ENCODE measurements around the gene TMEM255B.
A peak's percentile ranks its signal among the peaks of the same experiment; 100 is the strongest.
"Not testable (repeated sequence)": the region's sequence is repeated elsewhere in the genome, so short reads cannot be mapped to it uniquely, and the experiment has no call there.

The TMEM255B gene

GRCh38 chr13:113726106-113726821, 32.8 kb upstream of the TMEM255B start:
- not testable (repeated sequence) for H3K36me3 ChIP-seq (ENCODE audit: control insufficient read depth in 1 of 2, insufficient read depth in 2 of 2, low read depth in 1 of 2, low read length in 2 of 2); H3K4ac ChIP-seq (ENCODE audit: low read depth in 1 of 2, low read length in 2 of 2); H2AK5ac ChIP-seq (ENCODE audit: low read length, severe bottlenecking); H4K91ac ChIP-seq (ENCODE audit: low read length); H3K27ac ChIP-seq (ENCODE audit: low read length, poor library complexity, severe bottlenecking); H2BK15ac ChIP-seq (ENCODE audit: low read depth, poor library complexity, severe bottlenecking); H3K4me2 ChIP-seq (ENCODE audit: low read length, poor library complexity, severe bottlenecking); H3K79me1 ChIP-seq (replicated peaks; ENCODE audit: low read length, poor library complexity, severe bottlenecking); DNase-seq; H3K18ac ChIP-seq (ENCODE audit: low read depth in 1 of 2, low read length in 2 of 2); H2BK5ac ChIP-seq (ENCODE audit: low read depth, low read length, poor library complexity, severe bottlenecking); H2AFZ ChIP-seq (ENCODE audit: low read depth, low read length); H2BK120ac ChIP-seq (ENCODE audit: low read depth, low read length); H3K9me3 ChIP-seq (ENCODE audit: control insufficient read depth, low read length); H3K9ac ChIP-seq (ENCODE audit: low read length); H3K23ac ChIP-seq (ENCODE audit: low read length in 2 of 2); H4K8ac ChIP-seq (ENCODE audit: low read length); H3K14ac ChIP-seq (ENCODE audit: low read length in 2 of 2); H2BK12ac ChIP-seq (ENCODE audit: low read length in 2 of 2)
- 81% methylated on average over 20 of the region's 54 CpGs for WGBS
- Histone ChIP-seq H3K4me1 (ENCODE audit: control insufficient read depth, insufficient read depth, low read depth, low read length) (peaks cover 14% of the 10 kb centered on the region), H3K27me3 (ENCODE audit: control insufficient read depth in 1 of 2, insufficient read depth in 1 of 2, low read length in 2 of 2) (peaks cover 27 to 45% of the 10 kb centered on the region in 2 experiments), H3K4me3 (ENCODE audit: insufficient read depth in 1 of 2, low read depth in 1 of 2, low read length in 2 of 2) (peak overlapping the region in 1 of 2 experiments; percentile 33)

- DNase-seq, result no peak
- Histone ChIP-seq H2AFZ (ENCODE audit: low read depth, low read length) (no peak overlapping the region), H3K79me1 (replicated peaks; ENCODE audit: low read length, poor library complexity, severe bottlenecking) (no peaks in the 10 kb centered on the region), H3K18ac (ENCODE audit: low read depth in 1 of 2, low read length in 2 of 2) (no peak overlapping the region), H3K23ac (ENCODE audit: low read length in 2 of 2) (no peak overlapping the region), H3K14ac (ENCODE audit: low read length in 2 of 2) (no peak overlapping the region), H3K4me1 (ENCODE audit: control insufficient read depth, insufficient read depth, low read depth, low read length) (peaks cover 14% of the 10 kb centered on the region), H3K9ac (ENCODE audit: low read length) (no peak overlapping the region), H4K91ac (ENCODE audit: low read length) (no peak overlapping the region), H3K4ac (ENCODE audit: low read depth in 1 of 2, low read length in 2 of 2) (no peak overlapping the region), H3K27ac (ENCODE audit: low read length, poor library complexity, severe bottlenecking) (no peak overlapping the region), H2AK5ac (ENCODE audit: low read length, severe bottlenecking) (no peak overlapping the region), H2BK5ac (ENCODE audit: low read depth, low read length, poor library complexity, severe bottlenecking) (no peak overlapping the region), H3K4me3 (ENCODE audit: insufficient read depth in 1 of 2, low read depth in 1 of 2, low read length in 2 of 2) (no peak overlapping the region), H2BK120ac (ENCODE audit: low read depth, low read length) (no peak overlapping the region), H3K9me3 (ENCODE audit: control insufficient read depth, low read length) (peaks cover 3% of the 10 kb centered on the region), H2BK12ac (ENCODE audit: low read length in 2 of 2) (no peak overlapping the region), H4K8ac (ENCODE audit: low read length) (no peak overlapping the region), H2BK15ac (ENCODE audit: low read depth, poor library complexity, severe bottlenecking) (no peak overlapping the region), H3K36me3 (ENCODE audit: control insufficient read depth in 1 of 2, insufficient read depth in 2 of 2, low read depth in 1 of 2, low read length in 2 of 2) (no peaks in the 10 kb centered on the region), H3K27me3 (ENCODE audit: control insufficient read depth in 1 of 2, insufficient read depth in 1 of 2, low read length in 2 of 2) (peaks cover 33 to 46% of the 10 kb centered on the region in 2 experiments), H3K4me2 (ENCODE audit: low read length, poor library complexity, severe bottlenecking) (no peak overlapping the region)
- 88% methylated on average over 10 of the region's 10 CpGs for WGBS
Observed at GRCh38 chr13:113726961-113727411, 32.0 kb upstream of the TMEM255B start.

GRCh38 chr13:113728571-113729054, 30.4 kb upstream of the TMEM255B start:
- H3K4me1 ChIP-seq (ENCODE audit: control insufficient read depth, insufficient read depth, low read depth, low read length), result peaks cover 15% of the 10 kb centered on the region
- H3K14ac ChIP-seq (ENCODE audit: low read length in 2 of 2), result no peak overlapping the region
- no peak overlapping the region for H2AFZ ChIP-seq (ENCODE audit: low read depth, low read length)
- H2BK5ac ChIP-seq (ENCODE audit: low read depth, low read length, poor library complexity, severe bottlenecking), result no peak overlapping the region
- no peak overlapping the region for H3K27ac ChIP-seq (ENCODE audit: low read length, poor library complexity, severe bottlenecking)
- no peak overlapping the region for H2AK5ac ChIP-seq (ENCODE audit: low read length, severe bottlenecking)
- no peak overlapping the region for H3K9ac ChIP-seq (ENCODE audit: low read length)
- H4K8ac ChIP-seq (ENCODE audit: low read length), result no peak overlapping the region
- no peak overlapping the region for H3K4me3 ChIP-seq (ENCODE audit: insufficient read depth in 1 of 2, low read depth in 1 of 2, low read length in 2 of 2)
- H3K36me3 ChIP-seq (ENCODE audit: control insufficient read depth in 1 of 2, insufficient read depth in 2 of 2, low read depth in 1 of 2, low read length in 2 of 2), result no peaks in the 10 kb centered on the region
- no peak overlapping the region for H4K91ac ChIP-seq (ENCODE audit: low read length)
- no peak overlapping the region for H3K23ac ChIP-seq (ENCODE audit: low read length in 2 of 2)
- no peak overlapping the region for H2BK120ac ChIP-seq (ENCODE audit: low read depth, low read length)
- 95% methylated on average over 16 of the region's 16 CpGs for WGBS
- H3K18ac ChIP-seq (ENCODE audit: low read depth in 1 of 2, low read length in 2 of 2), result no peak overlapping the region
- no peak overlapping the region for H2BK15ac ChIP-seq (ENCODE audit: low read depth, poor library complexity, severe bottlenecking)
- H3K27me3 ChIP-seq (ENCODE audit: control insufficient read depth in 1 of 2, insufficient read depth in 1 of 2, low read length in 2 of 2), result peaks cover 33 to 39% of the 10 kb centered on the region in 2 experiments
- no peak overlapping the region for H3K4me2 ChIP-seq (ENCODE audit: low read length, poor library complexity, severe bottlenecking)
- H3K79me1 ChIP-seq (replicated peaks; ENCODE audit: low read length, poor library complexity, severe bottlenecking), result no peaks in the 10 kb centered on the region
- no peak overlapping the region for H2BK12ac ChIP-seq (ENCODE audit: low read length in 2 of 2)
- DNase-seq, result no peak
- no peak overlapping the region for H3K4ac ChIP-seq (ENCODE audit: low read depth in 1 of 2, low read length in 2 of 2)
- peaks cover 3% of the 10 kb centered on the region for H3K9me3 ChIP-seq (ENCODE audit: control insufficient read depth, low read length)

GRCh38 chr13:113729187-113730019, 29.6 kb upstream of the TMEM255B start:
- no peak overlapping the region for H2BK12ac ChIP-seq (ENCODE audit: low read length in 2 of 2)
- H3K9me3 ChIP-seq (ENCODE audit: control insufficient read depth, low read length), result peaks cover 3% of the 10 kb centered on the region
- H3K4me2 ChIP-seq (ENCODE audit: low read length, poor library complexity, severe bottlenecking), result no peak overlapping the region
- H4K91ac ChIP-seq (ENCODE audit: low read length), result no peak overlapping the region
- H2BK15ac ChIP-seq (ENCODE audit: low read depth, poor library complexity, severe bottlenecking), result no peak overlapping the region
- no peak overlapping the region for H2AFZ ChIP-seq (ENCODE audit: low read depth, low read length)
- H2AK5ac ChIP-seq (ENCODE audit: low read length, severe bottlenecking), result no peak overlapping the region
- H3K23ac ChIP-seq (ENCODE audit: low read length in 2 of 2), result no peak overlapping the region
- peaks cover 31 to 33% of the 10 kb centered on the region in 2 experiments for H3K27me3 ChIP-seq (ENCODE audit: control insufficient read depth in 1 of 2, insufficient read depth in 1 of 2, low read length in 2 of 2)
- no peak overlapping the region for H2BK120ac ChIP-seq (ENCODE audit: low read depth, low read length)
- DNase-seq, result no peak
- H3K79me1 ChIP-seq (replicated peaks; ENCODE audit: low read length, poor library complexity, severe bottlenecking), result no peaks in the 10 kb centered on the region
- WGBS, result 89% methylated on average over 34 of the region's 34 CpGs
- H3K14ac ChIP-seq (ENCODE audit: low read length in 2 of 2), result no peak overlapping the region
- peak overlapping the region in 1 of 2 experiments; percentile 1 for H3K4me3 ChIP-seq (ENCODE audit: insufficient read depth in 1 of 2, low read depth in 1 of 2, low read length in 2 of 2)
- no peak overlapping the region for H2BK5ac ChIP-seq (ENCODE audit: low read depth, low read length, poor library complexity, severe bottlenecking)
- H3K4me1 ChIP-seq (ENCODE audit: control insufficient read depth, insufficient read depth, low read depth, low read length), result peaks cover 12% of the 10 kb centered on the region
- no peak overlapping the region for H3K27ac ChIP-seq (ENCODE audit: low read length, poor library complexity, severe bottlenecking)
- H3K4ac ChIP-seq (ENCODE audit: low read depth in 1 of 2, low read length in 2 of 2), result no peak overlapping the region
- H3K36me3 ChIP-seq (ENCODE audit: control insufficient read depth in 1 of 2, insufficient read depth in 2 of 2, low read depth in 1 of 2, low read length in 2 of 2), result no peaks in the 10 kb centered on the region
- H3K9ac ChIP-seq (ENCODE audit: low read length), result no peak overlapping the region
- no peak overlapping the region for H4K8ac ChIP-seq (ENCODE audit: low read length)
- H3K18ac ChIP-seq (ENCODE audit: low read depth in 1 of 2, low read length in 2 of 2), result no peak overlapping the region
